Loucy (cell line): ENCODE results near the gene EPS8L3.

Source experiments
- H2AFZ ChIP-seq: fragments of 200-600 bp; sonication (generic); 2 replicates; pipeline ENCODE4 v1.6.0; 2016; ENCODE audit warnings: antibody characterized with exemption, mild to moderate bottlenecking, low read length, moderate library complexity
- H3F3A ChIP-seq: fragments of 200-600 bp; 2 replicates; pipeline ENCODE4 v1.6.0; 2016; ENCODE audit warnings: antibody characterized with exemption, low read depth, mild to moderate bottlenecking
- H3K27me3 ChIP-seq: fragments of 200-600 bp; sonication (generic); 2 replicates; pipeline ENCODE4 v1.6.1; 2014; ENCODE audit warnings: low read length, mild to moderate bottlenecking; ENCODE audit not compliant: insufficient read depth, poor library complexity, severe bottlenecking
- H3K36me3 ChIP-seq: fragments of 200-600 bp; sonication (generic); 2 replicates; pipeline ENCODE4 v1.6.1; 2016; ENCODE audit warnings: low read length; ENCODE audit not compliant: insufficient read depth
- H3K4me1 ChIP-seq: fragments of 200-600 bp; sonication (generic); 2 replicates; pipeline ENCODE4 v1.5.1; 2014; ENCODE audit warnings: low read length, mild to moderate bottlenecking; ENCODE audit not compliant: insufficient read depth, poor library complexity, severe bottlenecking
- H3K4me2 ChIP-seq: fragments of 200-600 bp; sonication (generic); 2 replicates; pipeline ENCODE4 v1.6.0; 2014; ENCODE audit warnings: antibody characterized with exemption, low read length, low read depth, mild to moderate bottlenecking; ENCODE audit not compliant: poor library complexity, severe bottlenecking
- H3K4me3 ChIP-seq: fragments of 200-600 bp; sonication (generic); 2 replicates; pipeline ENCODE4 v1.5.1; 2014; ENCODE audit warnings: low read length, mild to moderate bottlenecking, mixed read lengths; ENCODE audit not compliant: poor library complexity, severe bottlenecking
- H3K79me2 ChIP-seq: fragments of 200-600 bp; sonication (generic); 2 replicates; pipeline ENCODE4 v1.6.1; 2014; ENCODE audit warnings: low read length; ENCODE audit not compliant: insufficient read depth
- H3K9ac ChIP-seq: fragments of 200-600 bp; sonication (generic); 2 replicates; pipeline ENCODE4 v1.6.0; 2014; ENCODE audit warnings: mild to moderate bottlenecking, low read depth, low read length, moderate library complexity; ENCODE audit not compliant: poor library complexity, severe bottlenecking
- H3K9me2 ChIP-seq: fragments of 200-600 bp; sonication (generic); replicated peaks from 2 replicates; pipeline ENCODE4 v1.6.1; 2016; ENCODE audit warnings: low read depth, low read length, mixed read lengths
- H3K9me3 ChIP-seq: fragments of 200-600 bp; sonication (generic); 2 replicates; pipeline ENCODE4 v1.6.1; 2014; ENCODE audit warnings: mild to moderate bottlenecking, antibody characterized with exemption, low read length, low read depth; ENCODE audit not compliant: insufficient read depth
- H4K20me1 ChIP-seq: fragments of 200-600 bp; sonication (generic); 2 replicates; pipeline ENCODE4 v1.6.0; 2014; ENCODE audit warnings: antibody characterized with exemption, low read length, mild to moderate bottlenecking; ENCODE audit not compliant: insufficient read depth, poor library complexity, severe bottlenecking
- CTCF ChIP-seq: fragments of 200-600 bp; sonication (generic); conservative IDR thresholded peaks from 2 replicates; pipeline ENCODE4 v1.5.1; 2014; ENCODE audit warnings: mild to moderate bottlenecking, antibody characterized with exemption, low read length
- EZH2phosphoT487 ChIP-seq: fragments of 200-600 bp; IDR thresholded peaks from 2 replicates; pipeline ENCODE4 v1.6.1; 2018; ENCODE audit warnings: antibody characterized with exemption, mild to moderate bottlenecking, moderate library complexity, borderline replicate concordance

Gene EPS8L3

GRCh38 chr1:109783436-109783835 lies 19.7 kb upstream of the EPS8L3 start:
- Histone ChIP-seq H4K20me1 (no peaks in the 10 kb centered on the region), H3F3A (no peaks in the 10 kb centered on the region), H3K4me3 (no peak overlapping the region), H2AFZ (no peak overlapping the region), H3K9me2 (no peaks in the 10 kb centered on the region), H3K27me3 (no peaks in the 10 kb centered on the region), H3K79me2 (no peaks in the 10 kb centered on the region), H3K4me2 (no peak overlapping the region), H3K9me3 (peaks cover 7% of the 10 kb centered on the region; the same call in 1 of the 2 replicates), H3K9ac (no peak overlapping the region), H3K4me1 (peaks cover 26% of the 10 kb centered on the region), H3K36me3 (no peaks in the 10 kb centered on the region; the same call in 1 of the 2 replicates)
- no peak for TF ChIP-seq CTCF
- no peak for TF ChIP-seq EZH2phosphoT487

- Histone ChIP-seq H3K4me2 (no peak overlapping the region), H3K4me1 (peaks cover 25% of the 10 kb centered on the region), H3K9me2 (no peaks in the 10 kb centered on the region), H3K9me3 (peaks cover 7% of the 10 kb centered on the region; the same call in 1 of the 2 replicates), H3K27me3 (no peaks in the 10 kb centered on the region), H4K20me1 (no peaks in the 10 kb centered on the region), H3F3A (no peaks in the 10 kb centered on the region), H3K36me3 (no peaks in the 10 kb centered on the region; the same call in 1 of the 2 replicates), H3K4me3 (no peak overlapping the region), H3K79me2 (no peaks in the 10 kb centered on the region), H2AFZ (no peak overlapping the region), H3K9ac (no peak overlapping the region)
- TF ChIP-seq EZH2phosphoT487 (no peak), CTCF (no peak)
These were observed 19.2 kb upstream of the EPS8L3 start for GRCh38 chr1:109782927-109783326.

- Histone ChIP-seq H3K79me2 (no peaks in the 10 kb centered on the region), H3K9me2 (no peaks in the 10 kb centered on the region), H3K9ac (no peak overlapping the region), H3K27me3 (no peaks in the 10 kb centered on the region), H2AFZ (no peak overlapping the region), H3K4me2 (no peak overlapping the region), H4K20me1 (no peaks in the 10 kb centered on the region), H3K4me1 (peaks cover 24% of the 10 kb centered on the region), H3K36me3 (no peaks in the 10 kb centered on the region; the same call in 1 of the 2 replicates), H3K4me3 (no peak overlapping the region), H3K9me3 (peaks cover 7% of the 10 kb centered on the region; the same call in 1 of the 2 replicates), H3F3A (no peaks in the 10 kb centered on the region)
- no peak for TF ChIP-seq CTCF
These were observed 18.8 kb upstream of the EPS8L3 start for GRCh38 chr1:109782514-109782913.
